Measurements from ENCODE around the gene A1CF.

- no peak for TF ChIP-seq ZNF274 (IDR thresholded peaks at IDR 0.05; ENCODE audit: low read depth, low read length)
- no peak for TF ChIP-seq YY1 (IDR thresholded peaks at IDR 0.05; ENCODE audit: insufficient read depth, insufficient read length)
- TF ChIP-seq SUZ12 (IDR thresholded peaks at IDR 0.05; ENCODE audit: extremely low read depth, insufficient read depth, insufficient read length): no peak
These were observed 1.8 kb downstream of the A1CF start for GRCh38 chr10:50883629-50884028.

Data from NT2/D1 (cell line).